ENCODE measurements around the gene SLC2A11.
"Not testable (repeated sequence)": the region's sequence is repeated elsewhere in the genome, so short reads cannot be mapped to it uniquely, and the experiment has no call there.

SLC2A11 gene

GRCh38 chr22:23891726-23892125 lies 34.1 kb downstream of the SLC2A11 start:
- DNase-seq (ENCODE audit: low read depth in 3 of 3): no peak

- no peak for DNase-seq (ENCODE audit: low read depth in 3 of 3)
Observed at GRCh38 chr22:23892130-23892529, 34.5 kb downstream of the SLC2A11 start.

GRCh38 chr22:23892706-23893105 lies 35.0 kb downstream of the SLC2A11 start:
- no peak for DNase-seq (ENCODE audit: low read depth in 3 of 3)

- DNase-seq (ENCODE audit: low read depth in 3 of 3): no peak
Observed at GRCh38 chr22:23893121-23893944, 35.7 kb downstream of the SLC2A11 start.

- DNase-seq (ENCODE audit: low read depth in 3 of 3): peak; percentile 91 to 97 (median 96)
Observed at GRCh38 chr22:23893945-23894709, 36.5 kb downstream of the SLC2A11 start, which contains the start of gene MIF. Gene MIF (plus strand): TSS chr22:23894383. CDS start chr22:23894475, 92 bp downstream.

- peak; percentile 39 to 55 (median 54) for DNase-seq (ENCODE audit: low read depth in 3 of 3)
Observed at GRCh38 chr22:23894710-23895598, 37.3 kb downstream of the SLC2A11 start.

- no peak for DNase-seq (ENCODE audit: low read depth in 3 of 3)
Observed at GRCh38 chr22:23895599-23896144, 38.0 kb downstream of the SLC2A11 start.

- no peak for DNase-seq (ENCODE audit: low read depth in 3 of 3)
Observed at GRCh38 chr22:23896166-23896522, 38.5 kb downstream of the SLC2A11 start.

GRCh38 chr22:23896523-23897186 lies 39.0 kb downstream of the SLC2A11 start:
- no peak for DNase-seq (ENCODE audit: low read depth in 3 of 3)

- DNase-seq (ENCODE audit: low read depth in 3 of 3): no peak
Observed at GRCh38 chr22:23897320-23897719, 39.6 kb downstream of the SLC2A11 start.

- DNase-seq (ENCODE audit: low read depth in 3 of 3): no peak
Observed at GRCh38 chr22:23898006-23898974, 40.6 kb downstream of the SLC2A11 start.

- no peak for DNase-seq (ENCODE audit: low read depth in 3 of 3)
Observed at GRCh38 chr22:23899042-23899745, 41.5 kb downstream of the SLC2A11 start.

GRCh38 chr22:23900227-23900626 lies 42.6 kb downstream of the SLC2A11 start:
- not testable (repeated sequence) for DNase-seq (ENCODE audit: low read depth in 3 of 3)

GRCh38 chr22:23901600-23901999 lies 43.9 kb downstream of the SLC2A11 start:
- DNase-seq (ENCODE audit: low read depth in 3 of 3): no peak

- no peak for DNase-seq (ENCODE audit: low read depth in 3 of 3)
Observed at GRCh38 chr22:23903328-23903971, 45.8 kb downstream of the SLC2A11 start.

GRCh38 chr22:23904573-23905254 lies 47.0 kb downstream of the SLC2A11 start:
- no peak for DNase-seq (ENCODE audit: low read depth in 3 of 3)

- DNase-seq (ENCODE audit: low read depth in 3 of 3): no peak
Observed at GRCh38 chr22:23906641-23907040, 49.0 kb downstream of the SLC2A11 start.

- not testable (repeated sequence) for DNase-seq (ENCODE audit: low read depth in 3 of 3)
Observed at GRCh38 chr22:23907423-23907822, 49.7 kb downstream of the SLC2A11 start.
